ENCODE measurements around the gene LYSET. TPM values are rescaled to one million over a fixed set of nuclear protein-coding genes. Genes with fewer than 3 reads are reported as not detected.

Gene LYSET
- total and polyA plus RNA-seq, 10 of the 15 experiments (the other 5 are each of a cell fraction or from before 2014, with no cell fraction given): 11.9 to 34.5 (median 21.2) TPM

- TF ChIP-seq ZNF592 (IDR thresholded peaks at IDR 0.05) (peak; percentile 53; the same call in 1 of the 2 replicates), RCOR1 (conservative IDR thresholded peaks at IDR 0.05; ENCODE audit: low read depth, low read length) (no peak), PKNOX1 (IDR thresholded peaks at IDR 0.05) (peak; percentile 92), NKRF (conservative IDR thresholded peaks at IDR 0.05) (no peak), YBX1 (IDR thresholded peaks at IDR 0.05) (no peak), RAD51 (IDR thresholded peaks at IDR 0.05) (0 out of 2 replicates have a peak, but pooled peaks have one; percentile 10), USF2 (IDR thresholded peaks at IDR 0.05; ENCODE audit: borderline replicate concordance, low read depth, low read length) (no peak), BCL11A (IDR thresholded peaks at IDR 0.05; ENCODE audit: low read depth, low read length) (no peak), ZNF687 (IDR thresholded peaks at IDR 0.05) (peak; percentile 68), CBX5 (IDR thresholded peaks at IDR 0.05; ENCODE audit: low read depth) (no peak), ZBTB33 (IDR thresholded peaks at IDR 0.05) (no peak), SKIL (IDR thresholded peaks at IDR 0.05; ENCODE audit: low read depth, poor library complexity, severe bottlenecking) (peak; percentile 65), RELA (IDR thresholded peaks at IDR 0.05; ENCODE audit: borderline replicate concordance, partially characterized antibody) (no peak)
Observed at GRCh38 chr14:93163564-93163963, 21.6 kb upstream of the LYSET start (continued).
